Panc1 (cell line): ENCODE measurements around the gene MRPL18.

Source experiments
- POLR2AphosphoS5 ChIP-seq: IDR thresholded peaks from 2 replicates; pipeline ENCODE4 v1.6.1; 2012; ENCODE audit warnings: mild to moderate bottlenecking, low read depth, low read length, moderate library complexity
- SIN3A ChIP-seq: IDR thresholded peaks from 2 replicates; pipeline ENCODE4 v1.6.1; 2012; ENCODE audit warnings: low read depth, mild to moderate bottlenecking, low read length, moderate library complexity, borderline replicate concordance; ENCODE audit not compliant: insufficient read depth
- TCF7L2 ChIP-seq: IDR thresholded peaks from 2 replicates; pipeline ENCODE4 v1.6.1; 2011; ENCODE audit warnings: mild to moderate bottlenecking, low read depth, low read length, inconsistent platforms
- TF ChIP-seq, protein P1 (sequence below): fragments of 450-650 bp; IDR thresholded peaks from 2 replicates; pipeline ENCODE4 v1.5.1; 2017; ENCODE audit warnings: mild to moderate bottlenecking
- TF ChIP-seq, protein P2 (sequence below), 2 experiments: IDR thresholded peaks; 2 replicates each; pipeline ENCODE4 v1.6.1; 2011 to 2012; ENCODE audit warnings: low read depth in 2 of 2, control low read depth in 1 of 2, low read length in 1 of 2, mild to moderate bottlenecking in 1 of 2, moderate library complexity in 1 of 2; ENCODE audit not compliant: insufficient read depth in 1 of 2

DNA sequence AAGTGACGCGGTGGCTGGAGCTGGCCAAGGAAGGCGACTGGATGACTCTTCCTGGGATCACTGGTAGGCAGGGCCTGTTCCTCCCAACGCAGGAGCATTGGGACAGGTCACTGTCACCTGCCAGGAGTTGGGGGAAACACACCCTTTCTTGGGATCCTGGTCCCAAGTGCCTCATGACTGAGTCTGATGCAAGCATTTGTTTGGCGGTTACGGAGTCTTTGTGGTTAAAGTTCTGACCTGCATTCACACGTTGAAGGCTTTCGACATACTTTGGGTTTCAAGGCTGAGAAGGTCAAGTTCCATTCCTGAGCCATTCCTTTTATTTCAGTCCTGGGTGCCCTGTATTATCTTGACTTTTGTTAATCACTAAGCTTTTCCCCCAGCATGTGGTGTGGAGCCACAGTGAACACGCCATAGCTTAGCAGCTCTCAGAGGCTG lies 15.8 kb downstream of the MRPL18 start:
- TF ChIP-seq, protein P1, sequence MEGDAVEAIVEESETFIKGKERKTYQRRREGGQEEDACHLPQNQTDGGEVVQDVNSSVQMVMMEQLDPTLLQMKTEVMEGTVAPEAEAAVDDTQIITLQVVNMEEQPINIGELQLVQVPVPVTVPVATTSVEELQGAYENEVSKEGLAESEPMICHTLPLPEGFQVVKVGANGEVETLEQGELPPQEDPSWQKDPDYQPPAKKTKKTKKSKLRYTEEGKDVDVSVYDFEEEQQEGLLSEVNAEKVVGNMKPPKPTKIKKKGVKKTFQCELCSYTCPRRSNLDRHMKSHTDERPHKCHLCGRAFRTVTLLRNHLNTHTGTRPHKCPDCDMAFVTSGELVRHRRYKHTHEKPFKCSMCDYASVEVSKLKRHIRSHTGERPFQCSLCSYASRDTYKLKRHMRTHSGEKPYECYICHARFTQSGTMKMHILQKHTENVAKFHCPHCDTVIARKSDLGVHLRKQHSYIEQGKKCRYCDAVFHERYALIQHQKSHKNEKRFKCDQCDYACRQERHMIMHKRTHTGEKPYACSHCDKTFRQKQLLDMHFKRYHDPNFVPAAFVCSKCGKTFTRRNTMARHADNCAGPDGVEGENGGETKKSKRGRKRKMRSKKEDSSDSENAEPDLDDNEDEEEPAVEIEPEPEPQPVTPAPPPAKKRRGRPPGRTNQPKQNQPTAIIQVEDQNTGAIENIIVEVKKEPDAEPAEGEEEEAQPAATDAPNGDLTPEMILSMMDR, result no peak
- TF ChIP-seq POLR2AphosphoS5 (no peak), SIN3A (no peak), TCF7L2 (no peak)
- TF ChIP-seq, protein P2, sequence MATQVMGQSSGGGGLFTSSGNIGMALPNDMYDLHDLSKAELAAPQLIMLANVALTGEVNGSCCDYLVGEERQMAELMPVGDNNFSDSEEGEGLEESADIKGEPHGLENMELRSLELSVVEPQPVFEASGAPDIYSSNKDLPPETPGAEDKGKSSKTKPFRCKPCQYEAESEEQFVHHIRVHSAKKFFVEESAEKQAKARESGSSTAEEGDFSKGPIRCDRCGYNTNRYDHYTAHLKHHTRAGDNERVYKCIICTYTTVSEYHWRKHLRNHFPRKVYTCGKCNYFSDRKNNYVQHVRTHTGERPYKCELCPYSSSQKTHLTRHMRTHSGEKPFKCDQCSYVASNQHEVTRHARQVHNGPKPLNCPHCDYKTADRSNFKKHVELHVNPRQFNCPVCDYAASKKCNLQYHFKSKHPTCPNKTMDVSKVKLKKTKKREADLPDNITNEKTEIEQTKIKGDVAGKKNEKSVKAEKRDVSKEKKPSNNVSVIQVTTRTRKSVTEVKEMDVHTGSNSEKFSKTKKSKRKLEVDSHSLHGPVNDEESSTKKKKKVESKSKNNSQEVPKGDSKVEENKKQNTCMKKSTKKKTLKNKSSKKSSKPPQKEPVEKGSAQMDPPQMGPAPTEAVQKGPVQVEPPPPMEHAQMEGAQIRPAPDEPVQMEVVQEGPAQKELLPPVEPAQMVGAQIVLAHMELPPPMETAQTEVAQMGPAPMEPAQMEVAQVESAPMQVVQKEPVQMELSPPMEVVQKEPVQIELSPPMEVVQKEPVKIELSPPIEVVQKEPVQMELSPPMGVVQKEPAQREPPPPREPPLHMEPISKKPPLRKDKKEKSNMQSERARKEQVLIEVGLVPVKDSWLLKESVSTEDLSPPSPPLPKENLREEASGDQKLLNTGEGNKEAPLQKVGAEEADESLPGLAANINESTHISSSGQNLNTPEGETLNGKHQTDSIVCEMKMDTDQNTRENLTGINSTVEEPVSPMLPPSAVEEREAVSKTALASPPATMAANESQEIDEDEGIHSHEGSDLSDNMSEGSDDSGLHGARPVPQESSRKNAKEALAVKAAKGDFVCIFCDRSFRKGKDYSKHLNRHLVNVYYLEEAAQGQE (IDR thresholded peaks at IDR 0.05; ENCODE audit: insufficient read depth in 1 of 2, low read depth in 2 of 2, low read length in 1 of 2), result no peak
